D341Med (cell line): ENCODE results near the gene TPSD1.

Experiments
- DNase-seq: peaks from one replicate; pipeline ENCODE4 v3.0.0; 2012; ENCODE audit warnings: low spot score

The TPSD1 gene

DNA sequence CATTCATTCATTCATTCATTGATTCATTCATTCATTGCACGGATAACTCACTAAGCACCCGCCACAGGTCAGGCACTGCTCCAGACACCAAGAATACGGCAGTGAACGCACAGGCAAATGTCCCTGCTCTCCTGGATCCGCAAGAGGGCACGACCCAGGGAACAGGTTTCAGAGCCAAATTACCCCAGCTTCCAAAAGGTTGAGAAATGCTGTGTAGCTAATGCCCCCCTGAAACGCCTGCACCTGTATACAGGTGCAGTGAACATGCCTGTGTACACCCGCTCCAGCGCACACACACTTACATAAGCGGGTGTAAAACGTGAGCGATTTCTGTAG, 44.0 kb downstream of the TPSD1 start:
- no peak for DNase-seq

DNA sequence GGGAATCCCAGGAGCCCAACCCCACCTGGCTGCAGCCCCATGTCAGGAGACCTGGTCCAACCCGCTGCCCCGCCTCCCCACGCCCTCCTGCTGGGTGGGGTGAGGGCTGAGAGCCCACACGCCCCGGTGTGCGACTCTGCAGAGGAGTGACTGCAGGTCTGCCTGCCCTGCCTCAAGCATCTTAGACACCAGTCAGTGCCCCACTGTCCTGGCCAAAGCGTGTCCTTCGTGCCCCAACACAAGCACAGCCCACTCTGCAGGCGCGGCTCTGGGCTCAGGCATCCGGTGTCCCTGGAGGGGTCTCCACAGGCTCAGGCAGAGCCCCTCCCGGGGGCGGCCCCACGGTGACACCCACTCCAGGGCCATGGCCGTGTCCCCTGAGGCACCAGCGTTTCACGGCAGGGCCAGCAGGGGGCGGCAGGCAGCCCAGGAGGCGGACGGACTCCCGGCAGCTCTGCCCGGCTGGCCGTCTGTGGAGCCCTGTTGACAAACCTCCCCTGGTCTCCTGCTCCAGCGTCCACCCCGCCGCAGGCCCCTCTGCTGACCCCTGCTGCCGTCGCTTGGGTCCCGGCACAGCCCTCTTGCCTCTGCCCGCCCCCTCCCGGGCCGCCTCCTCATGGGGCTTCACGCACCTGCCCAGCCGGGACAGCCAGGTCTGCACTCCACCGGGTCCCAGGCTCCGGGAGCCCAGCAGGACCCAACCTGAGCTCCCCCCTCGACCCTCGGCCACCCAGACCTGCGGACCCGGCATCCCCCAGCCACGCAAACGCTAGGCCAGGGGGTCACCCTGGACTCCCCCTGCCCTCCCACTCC, 45.0 kb downstream of the TPSD1 start:
- DNase-seq, result peak; percentile 88

GRCh38 chr16:1301562-1301961, 45.7 kb downstream of the TPSD1 start:
- no peak for DNase-seq

GRCh38 chr16:1305823-1306222, 50.0 kb downstream of the TPSD1 start:
- no peak for DNase-seq

GRCh38 chr16:1306334-1306733, 50.5 kb downstream of the TPSD1 start:
- DNase-seq, result no peak

DNA sequence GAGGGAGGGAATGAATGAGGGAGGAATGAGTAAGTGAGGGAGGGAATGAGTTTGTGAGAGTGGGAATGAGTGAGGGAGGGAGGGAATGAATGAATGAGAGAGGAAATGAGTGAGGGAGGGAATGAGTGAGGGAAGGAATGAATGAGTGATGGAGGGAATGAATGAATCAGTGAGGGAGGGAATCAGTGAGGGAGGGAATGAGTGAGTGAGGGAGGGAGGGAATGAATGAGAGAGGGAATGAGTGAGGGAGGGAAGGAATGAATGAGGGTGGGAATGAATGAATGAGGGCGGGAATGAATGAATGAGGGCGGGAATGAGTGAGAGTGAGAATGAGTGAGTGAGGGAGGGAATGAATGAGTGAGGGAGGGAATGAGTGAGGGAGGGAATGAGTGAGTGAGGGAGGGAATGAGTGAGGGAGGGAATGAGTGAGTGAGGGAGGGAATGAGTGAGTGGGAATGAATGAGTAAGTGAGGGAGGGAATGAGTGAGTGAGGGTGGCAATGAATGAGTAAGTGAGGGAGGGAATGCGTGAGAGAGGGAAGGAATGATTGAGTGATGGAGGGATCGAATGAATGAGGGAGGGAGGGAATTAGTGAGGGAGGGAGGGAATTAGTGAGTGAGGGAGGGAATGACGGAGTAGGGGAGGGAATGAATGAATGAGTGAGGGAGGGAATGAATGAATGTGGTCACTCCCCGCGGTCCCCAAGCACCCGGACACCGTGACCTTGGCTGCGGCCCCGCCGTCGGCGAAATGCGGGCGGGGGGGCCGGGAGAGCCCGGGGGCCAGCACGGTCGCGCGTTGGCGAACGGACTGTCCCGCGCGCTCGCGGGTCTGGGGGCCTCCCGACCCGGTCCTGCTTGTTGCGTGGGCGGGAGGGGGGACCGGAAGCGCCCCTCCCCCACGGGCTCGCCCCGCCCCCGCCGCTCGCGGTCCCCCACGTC, 52.4 kb downstream of the TPSD1 start:
- DNase-seq, result no peak
